ENCODE data around the gene CARD11. TPM values are rescaled to one million over a fixed set of nuclear protein-coding genes. Genes with fewer than 3 reads are reported as not detected.

CARD11 gene
- total RNA-seq, 1 experiment from 2014 or later: 79.2 TPM

DNA sequence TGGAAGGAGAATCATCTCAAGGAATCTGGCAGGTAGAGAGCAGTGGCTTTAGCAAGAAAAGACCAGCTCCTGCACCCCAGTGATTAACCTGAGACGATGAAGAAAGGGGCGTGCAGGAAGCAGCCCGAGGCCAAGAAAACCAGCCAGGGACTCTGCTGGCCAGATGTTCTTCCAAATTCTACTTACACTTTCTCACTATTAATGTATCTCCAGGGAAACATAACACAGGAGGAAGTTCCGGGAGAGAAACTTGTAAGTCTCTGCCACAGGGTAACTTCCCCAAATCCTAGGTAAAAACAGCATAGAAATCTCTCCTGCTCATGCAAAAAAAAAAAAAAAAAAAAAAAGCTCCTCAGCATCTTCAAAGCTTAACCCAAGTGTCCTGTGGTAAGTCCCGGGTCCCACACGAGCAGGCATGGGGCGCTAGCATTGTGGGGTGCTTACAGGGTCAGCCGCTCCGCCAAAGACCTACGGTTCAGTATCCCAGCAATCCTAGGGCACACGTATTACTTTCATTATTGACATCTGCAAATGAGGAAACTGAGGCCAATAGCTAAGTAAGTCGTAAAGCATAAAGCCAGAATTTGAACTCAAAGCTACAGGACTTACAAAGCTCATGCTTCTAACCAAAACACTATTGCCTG is 102.3 kb downstream of the CARD11 start:
- Mint-ChIP-seq H3K9me3 (ENCODE audit: low read depth, unreplicated experiment) (no peaks in the 10 kb centered on the region), H3K4me3 (ENCODE audit: low read depth, unreplicated experiment) (no peak overlapping the region), H3K27ac (ENCODE audit: unreplicated experiment) (no peak overlapping the region), H3K4me1 (ENCODE audit: low read depth, unreplicated experiment) (no peaks in the 10 kb centered on the region), H3K36me3 (ENCODE audit: insufficient read depth, unreplicated experiment) (peaks cover 15% of the 10 kb centered on the region), H3K27me3 (ENCODE audit: unreplicated experiment) (no peaks in the 10 kb centered on the region)
- BruUV-seq (replicated peaks): no TSS peak
- intact Hi-C loops (cut with micrococcal nuclease; ENCODE audit: unreplicated experiment): no loop called here
- TF ChIP-seq CTCF (IDR thresholded peaks at IDR 0.05; ENCODE audit: unreplicated experiment): no peak
- CTCF ChIA-PET: interaction anchor here (0.5 to 0.9 kb wide), 5 partner anchors 16 to 151 kb away, joined by 3 to 12 read pairs (median 3); no protein-coding TSS in a partner anchor
- DNase-seq: no peak

DNA sequence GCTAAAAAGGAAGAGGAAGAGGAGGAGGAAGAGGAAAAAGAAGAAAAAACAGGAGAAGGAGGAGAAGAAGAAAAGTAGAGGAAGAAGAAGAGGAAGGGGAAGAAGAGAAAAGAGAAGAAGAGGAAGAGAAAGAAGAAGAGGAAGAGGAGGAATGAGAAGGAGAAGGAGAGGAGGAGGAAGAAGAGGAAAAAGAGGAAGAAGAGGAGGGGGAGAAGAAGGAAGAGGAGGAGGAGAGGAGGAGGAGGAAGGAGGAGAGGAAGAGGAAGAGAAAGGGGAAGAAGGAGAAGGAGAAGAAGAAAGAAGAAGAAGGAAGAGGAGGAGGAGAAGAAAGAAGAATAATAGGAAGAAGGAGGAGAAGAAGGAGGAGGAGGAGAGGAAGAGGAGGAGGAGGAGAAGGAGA is 103.2 kb downstream of the CARD11 start:
- Mint-ChIP-seq H3K4me3 (ENCODE audit: low read depth, unreplicated experiment) (no peak overlapping the region), H3K9me3 (ENCODE audit: low read depth, unreplicated experiment) (no peaks in the 10 kb centered on the region), H3K27me3 (ENCODE audit: unreplicated experiment) (no peaks in the 10 kb centered on the region), H3K27ac (ENCODE audit: unreplicated experiment) (no peak overlapping the region), H3K36me3 (ENCODE audit: insufficient read depth, unreplicated experiment) (peaks cover 15% of the 10 kb centered on the region), H3K4me1 (ENCODE audit: low read depth, unreplicated experiment) (no peaks in the 10 kb centered on the region)
- no TSS peak for BruUV-seq (replicated peaks)
- TF ChIP-seq CTCF (IDR thresholded peaks at IDR 0.05; ENCODE audit: unreplicated experiment): no peak
- no peak for DNase-seq
- CTCF ChIA-PET: interaction anchor here (0.7 kb wide), 1 partner anchor 499 kb away, joined by 3 read pairs; no protein-coding TSS in a partner anchor
- intact Hi-C loops (cut with micrococcal nuclease; ENCODE audit: unreplicated experiment): no loop called here

- H3K9me3 Mint-ChIP-seq (ENCODE audit: low read depth, unreplicated experiment): no peaks in the 10 kb centered on the region
- H3K4me3 Mint-ChIP-seq (ENCODE audit: low read depth, unreplicated experiment): no peak overlapping the region
- no peak overlapping the region for H3K27ac Mint-ChIP-seq (ENCODE audit: unreplicated experiment)
- TF ChIP-seq CTCF (IDR thresholded peaks at IDR 0.05; ENCODE audit: unreplicated experiment): no peak
- H3K4me1 Mint-ChIP-seq (ENCODE audit: low read depth, unreplicated experiment): peaks cover 5% of the 10 kb centered on the region
- DNase-seq: no peak
- CTCF ChIA-PET: interaction anchor here (0.6 kb wide), 1 partner anchor 18 kb away, joined by 6 read pairs; no protein-coding TSS in a partner anchor
- H3K36me3 Mint-ChIP-seq (ENCODE audit: insufficient read depth, unreplicated experiment): peaks cover 10% of the 10 kb centered on the region
- no TSS peak for BruUV-seq (replicated peaks)
- no peaks in the 10 kb centered on the region for H3K27me3 Mint-ChIP-seq (ENCODE audit: unreplicated experiment)
- intact Hi-C loops (cut with micrococcal nuclease; ENCODE audit: unreplicated experiment): no loop called here
These were observed 104.3 kb downstream of the CARD11 start for GRCh38 chr7:2939193-2939885.

- Mint-ChIP-seq H3K4me3 (ENCODE audit: low read depth, unreplicated experiment) (no peak overlapping the region), H3K36me3 (ENCODE audit: insufficient read depth, unreplicated experiment) (peaks cover 11% of the 10 kb centered on the region), H3K9me3 (ENCODE audit: low read depth, unreplicated experiment) (no peaks in the 10 kb centered on the region), H3K27me3 (ENCODE audit: unreplicated experiment) (no peaks in the 10 kb centered on the region), H3K27ac (ENCODE audit: unreplicated experiment) (no peak overlapping the region), H3K4me1 (ENCODE audit: low read depth, unreplicated experiment) (peaks cover 12% of the 10 kb centered on the region)
- DNase-seq: no peak
- BruUV-seq (replicated peaks): no TSS peak
- CTCF ChIA-PET: no interaction called here
- intact Hi-C loops (cut with micrococcal nuclease; ENCODE audit: unreplicated experiment): no loop called here
- no peak for TF ChIP-seq CTCF (IDR thresholded peaks at IDR 0.05; ENCODE audit: unreplicated experiment)
These were observed 105.0 kb downstream of the CARD11 start for GRCh38 chr7:2938514-2939192.
